ENCODE results near the gene GCNT4.
"Not testable (repeated sequence)": the region's sequence is repeated elsewhere in the genome, so short reads cannot be mapped to it uniquely, and the experiment has no call there.

GCNT4 gene, protein sequence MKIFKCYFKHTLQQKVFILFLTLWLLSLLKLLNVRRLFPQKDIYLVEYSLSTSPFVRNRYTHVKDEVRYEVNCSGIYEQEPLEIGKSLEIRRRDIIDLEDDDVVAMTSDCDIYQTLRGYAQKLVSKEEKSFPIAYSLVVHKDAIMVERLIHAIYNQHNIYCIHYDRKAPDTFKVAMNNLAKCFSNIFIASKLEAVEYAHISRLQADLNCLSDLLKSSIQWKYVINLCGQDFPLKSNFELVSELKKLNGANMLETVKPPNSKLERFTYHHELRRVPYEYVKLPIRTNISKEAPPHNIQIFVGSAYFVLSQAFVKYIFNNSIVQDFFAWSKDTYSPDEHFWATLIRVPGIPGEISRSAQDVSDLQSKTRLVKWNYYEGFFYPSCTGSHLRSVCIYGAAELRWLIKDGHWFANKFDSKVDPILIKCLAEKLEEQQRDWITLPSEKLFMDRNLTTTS

DNA sequence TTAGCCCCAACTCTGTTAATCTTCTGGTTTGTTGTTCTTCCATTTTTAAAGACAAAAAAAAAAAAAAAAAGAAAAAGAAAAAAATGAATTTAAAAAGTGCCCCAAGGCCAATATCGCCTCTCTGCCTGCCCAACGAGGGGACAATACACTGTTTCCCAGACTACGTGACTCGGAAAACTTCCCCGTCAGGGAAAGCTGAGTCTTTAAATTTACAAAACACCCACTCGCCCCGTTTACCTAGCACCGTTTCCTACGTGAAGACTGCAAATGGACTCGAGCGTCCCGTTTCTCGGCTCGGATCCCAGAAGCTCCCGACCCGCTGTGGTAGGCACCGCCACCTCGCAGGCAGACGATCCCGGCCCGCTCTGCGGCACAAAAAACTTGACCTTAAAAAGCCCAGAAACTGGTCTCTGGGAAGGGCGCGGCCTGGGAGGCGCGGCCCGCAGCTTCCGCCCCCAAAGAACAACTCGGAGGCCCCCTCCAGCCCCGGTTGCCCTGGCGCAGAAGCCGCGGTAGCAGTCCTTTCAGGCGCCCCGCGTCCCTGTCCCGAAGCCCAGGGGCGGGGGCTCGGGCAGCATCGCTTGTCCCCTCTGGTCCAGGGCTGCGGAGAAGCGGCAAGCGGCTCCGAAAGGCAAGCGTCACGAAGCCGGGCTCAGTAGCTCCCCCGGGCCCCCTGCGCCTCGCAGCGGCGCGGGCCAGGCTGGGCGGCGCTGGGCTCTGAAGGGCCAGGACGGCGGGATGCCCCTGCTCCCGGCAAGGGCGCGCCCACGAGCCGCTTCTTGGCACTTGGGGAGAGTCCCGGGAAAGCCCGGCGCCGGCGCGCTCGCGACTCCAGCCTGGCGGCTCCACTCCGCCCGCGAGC, at the start of gene GCNT4:
Gene GCNT4 (minus strand): TSS at position 367 of the 862 bp plus-strand sequence. CDS start 22,521 bp downstream, outside the sequence.
- DNase-seq = no peak

DNA sequence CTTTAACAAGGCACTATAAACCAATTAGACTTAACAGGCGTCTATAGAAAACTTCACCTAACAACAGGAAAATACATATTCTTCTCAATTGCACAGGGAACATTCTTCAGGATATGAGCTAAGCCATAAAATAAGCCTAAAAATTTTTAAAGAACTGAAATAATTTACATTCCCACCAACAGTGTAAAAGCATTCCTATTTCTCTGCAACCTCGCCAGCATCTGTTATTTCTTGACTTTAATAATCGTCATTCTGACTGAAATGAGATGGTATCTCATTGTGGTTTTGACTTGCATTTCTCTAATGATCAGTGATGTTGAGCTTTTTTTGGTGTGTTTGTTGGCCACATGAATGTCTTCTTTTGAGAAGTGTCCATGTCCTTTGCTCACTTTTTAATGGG, 43.6 kb upstream of the GCNT4 start:
- DNase-seq = not testable (repeated sequence)

DNA sequence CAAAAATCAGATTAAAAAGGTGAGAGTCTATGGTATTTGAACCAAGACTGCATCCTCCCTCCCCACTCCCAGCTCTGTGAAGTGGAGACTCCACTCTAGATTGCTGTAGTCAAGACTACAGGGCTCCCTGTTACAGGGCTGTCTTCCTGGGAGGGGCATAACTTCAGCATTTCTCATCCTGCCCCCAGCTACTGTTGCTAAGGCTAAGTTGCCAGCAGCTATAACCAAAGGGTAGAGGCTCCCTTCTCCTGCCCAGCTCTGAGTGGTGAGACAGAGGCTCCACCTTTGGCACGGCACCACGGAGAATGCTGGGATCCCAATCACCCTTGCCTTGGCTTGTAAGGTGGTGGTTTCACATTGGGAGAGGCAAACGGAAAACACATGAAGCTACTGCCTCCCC, 39.2 kb upstream of the GCNT4 start:
- DNase-seq = no peak

DNA sequence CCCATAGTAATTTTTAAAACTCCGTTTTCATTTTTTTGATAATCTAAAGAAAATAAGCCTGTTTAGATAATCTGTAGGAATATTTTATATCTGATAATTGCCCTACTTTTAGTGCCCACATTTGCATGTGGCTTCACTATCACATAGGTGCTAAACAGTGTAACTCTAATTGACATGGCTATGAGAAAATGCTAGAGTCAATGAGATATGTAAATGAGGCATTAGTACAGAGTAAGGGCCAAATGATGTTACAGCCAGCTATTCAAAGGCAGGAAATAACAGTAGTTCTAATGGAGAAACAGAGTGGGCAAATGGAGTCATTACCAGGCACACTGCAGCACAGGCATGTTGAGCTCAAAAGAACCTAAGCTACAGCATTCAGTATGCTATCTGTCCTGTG, 37.3 kb upstream of the GCNT4 start:
- no peak for DNase-seq

DNA sequence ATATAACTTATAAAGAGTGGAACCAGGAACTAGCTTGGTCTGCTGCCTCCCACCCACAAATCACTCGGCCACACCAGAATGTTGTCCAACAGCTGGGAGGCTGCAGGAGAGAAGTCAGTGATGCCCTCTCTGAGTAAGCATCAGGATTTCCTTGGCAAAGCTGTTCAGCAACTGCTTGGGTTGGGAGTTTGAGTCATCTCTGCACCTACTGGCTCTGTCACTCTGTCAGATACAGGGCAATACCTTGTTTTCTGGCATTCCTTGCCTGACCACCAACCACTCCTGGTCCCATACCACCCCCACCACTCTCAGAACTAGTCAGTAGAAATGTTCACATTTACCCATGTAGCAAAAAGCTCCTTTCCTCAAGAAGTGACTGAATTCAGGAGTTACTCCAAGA, 36.8 kb upstream of the GCNT4 start:
- DNase-seq = no peak

DNA sequence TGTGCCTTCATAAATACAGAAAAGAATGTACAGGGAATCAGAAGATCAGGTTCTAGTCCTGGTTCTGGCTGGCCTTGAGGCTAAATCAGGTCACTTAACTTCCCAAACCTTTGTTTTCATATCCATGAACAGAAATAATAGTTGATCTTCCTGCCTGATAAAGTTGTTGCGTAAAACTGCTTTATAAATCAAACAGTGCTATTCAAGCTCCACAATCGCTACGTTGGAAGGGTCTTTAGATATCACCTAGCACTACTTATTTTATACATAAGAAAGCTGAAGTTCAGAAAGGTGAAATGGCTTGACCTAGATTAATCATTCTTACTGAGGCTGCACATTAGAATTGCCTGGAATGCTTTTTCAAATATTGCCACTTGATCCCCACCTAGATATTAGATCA, 36.3 kb upstream of the GCNT4 start:
- DNase-seq = no peak

DNA sequence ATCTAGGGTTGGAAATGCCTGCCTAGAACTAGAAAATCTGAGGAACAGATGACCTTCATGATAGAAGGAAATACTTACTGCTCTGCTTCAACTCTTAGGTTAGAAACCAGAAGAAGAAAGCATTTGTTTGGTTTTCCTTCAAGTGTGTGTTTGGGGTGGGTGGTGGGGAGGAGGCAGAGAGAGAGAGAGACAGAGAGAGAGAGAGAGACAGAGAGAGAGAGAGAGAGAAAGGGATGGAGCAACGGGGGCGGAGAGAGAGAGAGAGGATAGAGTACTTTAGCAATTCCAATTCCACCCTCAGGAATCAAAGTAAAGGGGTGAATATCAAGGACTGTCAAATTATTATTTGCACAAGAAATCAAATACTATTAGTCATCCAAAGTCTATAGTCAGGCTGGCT, 29.2 kb upstream of the GCNT4 start:
- DNase-seq = no peak

DNA sequence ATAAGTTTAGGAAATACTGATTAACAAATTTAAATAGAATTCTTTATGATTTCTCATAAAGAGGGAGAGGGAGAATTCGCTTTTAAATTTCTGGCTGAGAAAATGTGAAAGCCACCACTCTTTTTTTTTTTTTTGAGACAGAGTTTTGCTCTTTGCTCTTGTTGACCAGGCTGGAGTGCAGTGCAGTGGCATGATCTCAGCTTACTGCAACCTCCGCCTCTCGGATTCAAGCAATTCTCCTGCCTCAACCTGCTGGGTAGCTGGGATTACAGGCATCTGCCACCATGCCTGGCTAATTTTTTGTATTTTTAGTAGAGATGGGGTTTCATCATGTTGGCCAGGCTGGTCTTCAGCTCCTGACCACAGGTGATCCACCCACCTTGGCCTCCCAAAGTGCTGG, 27.0 kb upstream of the GCNT4 start:
- not testable (repeated sequence) for DNase-seq

DNA sequence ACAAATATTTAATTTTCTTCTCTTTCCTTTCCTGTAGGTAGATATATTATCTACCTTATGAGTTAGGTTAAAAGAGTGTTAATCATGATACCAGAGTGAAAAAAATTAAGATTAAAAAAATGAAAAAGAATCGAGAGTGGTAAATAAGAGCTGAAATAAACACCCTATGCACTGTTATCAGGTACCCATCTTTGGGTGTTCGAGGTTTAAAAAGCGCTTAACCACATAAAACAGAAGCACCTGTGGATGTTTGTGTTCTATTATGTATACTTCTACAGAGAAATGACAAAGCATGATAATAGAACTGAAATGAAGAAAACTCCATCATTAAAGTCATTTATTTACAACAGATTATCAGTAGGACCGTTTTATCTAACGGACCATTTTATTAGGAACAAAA, 25.7 kb upstream of the GCNT4 start:
- DNase-seq = peak; percentile 50

DNA sequence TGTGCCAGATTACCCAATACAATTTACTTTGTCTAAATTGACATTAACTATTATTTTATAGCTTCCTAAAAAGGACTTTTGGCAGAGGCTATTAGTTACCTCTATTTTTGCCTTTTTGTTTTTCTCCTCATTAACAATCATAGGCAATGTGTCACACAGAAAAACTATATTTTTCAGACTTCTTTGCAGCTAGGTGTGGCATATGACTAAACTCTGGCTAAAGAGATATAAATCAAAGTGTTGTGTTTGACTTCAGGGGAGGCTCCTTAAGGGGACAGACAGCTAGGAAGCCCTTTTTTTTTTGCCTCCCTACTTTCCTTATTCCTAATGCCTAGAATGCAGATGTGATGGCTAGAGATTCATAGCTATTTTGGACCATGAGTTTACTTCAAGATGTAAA, 19.7 kb upstream of the GCNT4 start:
- DNase-seq = no peak

DNA sequence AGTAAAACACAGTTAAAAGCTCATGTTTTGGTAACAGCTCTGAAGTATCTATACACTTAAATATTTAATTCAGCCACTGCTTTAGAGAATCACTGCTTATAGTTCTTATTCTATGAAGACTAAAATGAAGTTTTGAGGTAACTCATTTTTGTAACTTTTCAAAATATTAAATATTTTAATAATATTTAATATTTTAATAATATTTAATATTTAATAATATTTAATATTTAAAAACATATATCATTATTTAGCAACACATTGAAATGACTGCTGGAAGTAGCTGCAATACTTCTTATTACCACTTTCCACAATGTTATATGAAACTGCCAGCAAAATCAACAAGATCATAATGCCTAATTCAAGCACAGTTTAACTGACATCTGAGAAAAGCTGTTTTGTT, 18.7 kb upstream of the GCNT4 start:
- DNase-seq = no peak

DNA sequence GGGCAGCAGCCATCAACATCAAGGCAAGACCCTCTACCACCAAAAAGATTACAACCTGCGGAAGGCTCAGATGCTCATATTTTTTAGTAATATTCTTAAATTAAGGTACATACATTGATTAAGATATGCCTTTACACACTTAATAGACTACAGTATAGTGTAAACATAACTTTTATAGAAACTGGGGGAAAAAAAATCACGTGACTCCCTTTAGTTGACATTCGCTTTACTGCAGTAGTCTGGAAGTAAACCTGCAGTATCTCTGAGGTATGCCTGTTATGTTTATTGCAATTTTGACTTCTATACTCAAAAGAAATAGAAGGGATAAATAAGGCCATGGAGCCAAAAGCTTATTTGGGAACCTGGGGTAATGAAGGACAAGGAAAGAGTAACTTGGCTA, 15.1 kb upstream of the GCNT4 start:
- DNase-seq = no peak

DNA sequence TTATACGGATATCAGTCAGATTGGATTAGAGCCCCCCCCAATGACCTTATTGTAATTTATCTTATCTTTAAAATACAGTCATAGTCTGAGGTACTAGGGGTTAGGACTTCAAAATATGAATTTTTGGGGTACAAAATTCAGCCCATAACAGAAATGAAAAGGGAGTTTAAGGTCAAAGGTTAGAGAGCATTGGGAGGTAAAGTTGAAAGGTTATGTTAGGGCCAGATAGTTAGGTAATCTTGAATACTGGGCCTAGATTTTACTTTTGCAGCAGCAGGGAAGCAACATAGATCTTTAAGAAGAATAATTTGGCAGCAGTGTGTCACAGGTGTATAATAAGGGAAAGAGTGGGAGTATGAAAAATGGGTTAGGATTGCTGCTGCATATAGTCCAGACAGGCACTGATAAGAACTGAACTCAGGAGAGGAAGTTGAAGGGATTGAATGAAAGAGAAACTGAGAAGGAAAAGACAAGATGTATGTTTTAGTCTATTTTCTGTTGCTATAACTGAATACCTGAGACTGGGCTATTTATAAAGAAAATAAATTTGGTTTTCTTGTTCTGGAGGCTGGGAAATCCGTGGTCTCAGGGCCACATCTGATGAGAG, 10.7 kb upstream of the GCNT4 start:
- DNase-seq = no peak

DNA sequence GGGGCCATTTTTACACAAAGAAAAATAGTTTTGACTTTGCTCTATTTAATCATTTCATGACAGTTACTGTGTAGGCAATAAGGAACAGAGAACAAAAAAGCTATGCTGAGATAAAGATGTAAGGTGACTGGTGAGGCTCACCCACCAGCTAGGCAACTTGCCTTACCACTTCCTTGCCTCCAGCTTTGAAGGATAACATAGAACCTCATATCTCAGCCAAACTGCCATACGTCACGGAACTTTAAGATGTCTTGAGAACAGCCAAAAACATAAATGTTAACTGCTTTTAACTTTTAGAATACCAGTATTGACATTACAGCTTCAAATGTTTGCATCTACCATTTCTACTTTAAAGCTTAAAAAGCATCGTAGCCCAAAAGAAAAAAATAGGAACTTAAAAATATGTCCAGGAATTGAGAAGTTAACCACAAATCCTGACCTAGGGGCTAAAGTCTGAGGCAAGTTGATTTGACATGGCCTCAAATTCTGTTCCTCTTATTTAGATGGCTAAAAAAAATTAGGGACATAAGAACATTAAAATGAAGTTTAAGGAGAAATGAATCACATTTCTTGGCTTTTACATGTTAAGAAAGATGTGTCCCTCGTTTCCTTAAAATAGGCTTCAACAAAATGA, 7.7 kb upstream of the GCNT4 start:
- DNase-seq = peak; percentile 70

DNA sequence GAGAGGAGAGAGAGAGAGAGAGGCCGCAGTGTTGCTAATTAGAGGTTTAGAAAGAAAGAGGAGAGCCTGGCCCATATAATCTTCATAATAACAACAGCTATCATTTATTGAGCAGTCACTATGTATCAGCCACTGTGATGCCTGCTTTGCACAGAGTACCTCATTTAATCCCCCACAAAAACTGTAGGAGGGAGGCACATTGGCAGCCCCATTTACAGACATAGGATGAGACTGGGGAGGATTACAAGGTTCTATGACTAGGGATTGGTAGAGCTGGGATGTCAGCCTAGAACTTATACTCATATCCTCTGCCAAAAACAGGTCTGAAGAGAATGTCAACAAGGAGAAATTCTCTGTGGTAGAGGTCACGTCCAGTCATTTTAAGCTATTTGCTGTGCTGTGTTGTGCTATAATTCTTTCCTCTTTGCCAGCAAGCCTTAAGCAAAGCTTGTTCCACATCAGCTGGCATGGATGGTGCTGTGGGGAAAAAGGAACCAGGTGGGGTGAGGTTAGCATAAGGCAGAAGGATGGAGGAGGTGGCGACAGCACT, 6.7 kb upstream of the GCNT4 start:
- no peak for DNase-seq

DNA sequence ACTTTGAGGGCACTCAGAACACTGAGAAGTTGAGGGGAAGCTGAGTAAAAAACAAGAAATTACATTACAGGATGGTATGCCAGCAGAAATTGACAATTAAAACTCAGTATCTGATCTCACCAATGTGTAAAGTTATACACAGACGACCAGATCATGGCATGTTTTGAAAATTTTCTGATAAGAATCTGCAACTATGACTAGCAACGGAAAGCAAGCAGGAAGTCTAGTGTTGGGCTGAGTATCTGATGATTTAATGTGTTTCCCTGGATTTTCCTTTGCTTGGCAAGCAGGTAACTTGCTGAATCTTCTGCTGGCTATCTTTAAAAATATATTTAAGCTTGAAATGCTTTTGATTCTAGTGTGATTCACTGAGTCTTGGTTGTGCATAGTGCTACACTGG, 5.2 kb upstream of the GCNT4 start:
- DNase-seq = peak; percentile 52

DNA sequence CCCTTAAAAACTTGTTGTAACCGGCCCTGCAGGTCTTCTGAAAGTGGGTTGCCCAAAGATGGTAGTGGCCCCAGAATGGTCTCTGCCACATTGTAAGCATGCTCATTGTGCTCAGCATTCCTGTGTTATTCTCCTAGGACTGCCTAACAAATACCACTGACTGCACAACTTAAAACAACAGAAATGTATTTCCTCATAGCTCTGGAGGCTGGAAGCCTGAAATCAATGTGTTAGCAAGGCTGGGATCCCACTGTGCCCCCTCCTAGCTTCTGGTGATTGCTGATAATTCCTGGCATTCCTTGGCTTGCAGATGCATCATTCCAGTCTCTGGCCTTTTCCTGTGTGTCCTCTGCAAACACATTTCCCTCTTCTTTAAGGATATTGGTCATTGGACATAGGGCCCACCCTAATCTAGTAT, 3.4 kb upstream of the GCNT4 start:
- no peak for DNase-seq

DNA sequence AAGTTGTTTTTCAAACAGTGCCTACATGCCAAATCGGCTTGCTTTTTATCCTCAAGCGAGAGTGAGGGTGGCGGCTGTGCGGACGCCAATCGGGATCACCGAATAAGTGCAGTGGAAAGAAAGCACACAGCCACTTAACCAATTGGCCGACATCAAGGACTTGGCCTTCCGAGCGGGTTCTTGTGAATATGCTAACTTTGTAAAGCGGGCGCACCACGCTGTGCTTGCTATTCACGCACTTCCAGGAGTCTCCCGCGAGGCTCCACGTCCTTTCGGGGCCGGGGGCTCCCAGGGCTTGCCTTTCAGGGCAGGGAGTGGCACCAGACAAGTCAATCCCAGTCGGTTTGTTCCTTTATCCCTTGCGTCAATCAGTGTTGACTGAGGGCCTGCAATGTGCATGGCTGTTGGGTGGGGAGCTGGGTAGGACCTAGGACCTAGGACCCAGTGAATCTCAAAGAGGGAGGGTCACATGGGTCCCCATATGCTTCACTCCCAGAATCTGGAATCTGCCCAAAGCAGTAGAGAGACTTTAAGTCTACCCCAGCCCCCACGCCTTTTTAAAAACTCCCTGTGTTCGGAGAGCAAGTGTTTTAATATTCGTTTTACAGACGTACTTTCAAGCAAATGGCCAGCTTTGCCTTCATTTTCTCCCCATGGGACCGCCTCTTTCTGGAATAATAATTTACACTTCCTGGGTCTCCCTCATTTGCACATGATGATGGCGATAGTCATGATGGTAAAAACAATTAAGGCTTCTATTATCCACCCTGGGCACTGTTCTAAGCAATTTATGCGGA, 2.0 kb upstream of the GCNT4 start:
- no peak for DNase-seq

DNA sequence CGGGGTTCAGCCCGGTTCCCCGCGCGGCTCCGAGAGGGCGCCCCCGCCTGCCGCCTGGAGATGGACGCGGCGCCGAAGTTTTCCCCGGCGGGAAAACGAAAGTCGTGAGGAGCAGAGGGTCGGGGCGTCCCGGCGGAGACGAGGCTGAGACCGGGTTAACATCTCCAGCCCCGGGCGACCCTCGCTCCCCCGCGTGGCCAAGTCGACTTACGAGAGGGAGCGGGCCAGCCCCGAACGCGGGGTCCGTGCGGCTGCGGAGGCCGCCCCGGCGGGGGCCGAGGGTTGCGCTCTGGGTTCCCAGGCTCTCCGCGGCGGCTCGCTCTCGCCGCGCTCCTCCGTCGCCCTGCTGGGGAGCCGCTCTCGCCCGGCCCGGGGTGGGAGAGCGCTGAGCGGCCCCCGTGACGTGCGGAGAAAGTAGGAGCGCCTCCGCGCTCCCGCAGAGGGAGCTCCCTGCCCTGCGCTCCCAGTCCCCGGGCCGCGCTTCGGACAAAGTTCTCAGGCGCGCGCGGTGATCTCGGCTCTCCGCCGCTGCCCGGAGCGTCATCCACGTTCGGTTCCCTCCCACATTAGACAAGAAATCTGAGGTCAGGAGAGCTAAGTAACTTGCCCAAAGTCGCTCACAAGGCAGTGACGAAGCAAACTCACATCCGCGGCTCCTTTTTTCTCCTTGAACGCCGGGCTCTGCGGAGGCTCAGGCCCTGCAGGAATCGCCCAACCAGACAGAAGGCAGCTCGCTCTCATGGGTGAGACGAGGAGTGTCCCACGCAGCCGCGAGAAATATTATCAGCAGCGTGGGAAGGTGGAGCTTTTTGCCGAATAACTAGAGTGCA, 1.2 kb upstream of the GCNT4 start:
- DNase-seq = peak; percentile 57

DNA sequence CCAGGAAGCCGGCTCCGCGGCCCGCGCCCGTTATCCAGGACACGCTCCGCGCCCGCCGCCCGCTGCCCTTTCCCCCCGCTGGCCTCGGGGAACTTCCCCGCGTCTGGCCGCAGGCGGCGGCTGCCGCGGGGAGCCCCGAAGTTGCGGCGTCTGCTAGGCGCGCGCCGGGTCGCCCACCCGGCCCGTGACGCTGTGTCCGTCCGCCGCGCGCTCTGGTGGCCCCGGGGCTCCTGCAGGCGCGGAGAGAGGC, 621 bp upstream of the GCNT4 start:
- DNase-seq = peak; percentile 49

DNA sequence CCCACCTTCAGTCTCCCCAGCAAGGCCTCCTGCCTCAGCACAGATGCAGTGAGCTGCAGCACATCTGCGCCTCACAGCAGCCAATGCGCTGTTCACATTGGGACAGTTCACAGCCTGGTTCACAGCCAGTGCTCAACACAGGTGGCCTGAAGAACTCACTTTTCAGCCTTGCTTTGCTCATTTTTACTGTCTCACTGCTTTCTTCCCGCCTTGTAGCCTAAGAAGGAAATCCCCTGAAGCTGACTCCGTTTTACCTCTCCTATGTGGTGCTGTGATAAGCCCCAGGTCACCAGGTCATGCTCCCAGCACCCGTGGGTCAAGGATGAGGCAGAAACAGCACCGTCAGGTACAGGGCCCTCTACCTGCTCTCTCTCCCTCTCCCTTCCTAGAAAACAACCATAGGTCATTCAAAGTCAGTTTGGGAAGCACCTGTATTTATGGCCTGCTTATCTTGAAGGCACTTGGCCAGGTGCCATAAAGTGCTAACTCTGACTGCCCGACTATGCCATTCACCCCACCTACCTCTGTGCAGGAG, 1.1 kb downstream of the GCNT4 start:
- DNase-seq = peak; percentile 50

Data from CD4-positive, alpha-beta T cell treated with Interleukin-12 subunit alpha and Interleukin-12 subunit beta, for 1 hour (primary cell).